ENCODE measurements around the gene CDK19.

DNA sequence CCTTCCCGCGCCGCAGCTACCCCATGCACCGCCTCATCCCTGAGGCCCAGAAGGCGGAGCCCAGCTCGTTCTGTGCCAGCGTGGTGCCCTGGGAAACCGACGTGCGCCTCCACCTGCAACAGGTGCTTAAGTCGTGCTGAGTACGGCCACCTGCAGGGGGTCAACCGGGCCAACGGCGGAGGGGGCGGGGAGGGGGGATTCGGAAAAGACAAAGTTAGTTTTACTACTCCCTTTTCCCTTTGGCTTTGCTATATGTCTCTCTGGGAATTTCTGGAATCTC, 168.9 kb downstream of the CDK19 start:
- TF ChIP-seq, protein P1, sequence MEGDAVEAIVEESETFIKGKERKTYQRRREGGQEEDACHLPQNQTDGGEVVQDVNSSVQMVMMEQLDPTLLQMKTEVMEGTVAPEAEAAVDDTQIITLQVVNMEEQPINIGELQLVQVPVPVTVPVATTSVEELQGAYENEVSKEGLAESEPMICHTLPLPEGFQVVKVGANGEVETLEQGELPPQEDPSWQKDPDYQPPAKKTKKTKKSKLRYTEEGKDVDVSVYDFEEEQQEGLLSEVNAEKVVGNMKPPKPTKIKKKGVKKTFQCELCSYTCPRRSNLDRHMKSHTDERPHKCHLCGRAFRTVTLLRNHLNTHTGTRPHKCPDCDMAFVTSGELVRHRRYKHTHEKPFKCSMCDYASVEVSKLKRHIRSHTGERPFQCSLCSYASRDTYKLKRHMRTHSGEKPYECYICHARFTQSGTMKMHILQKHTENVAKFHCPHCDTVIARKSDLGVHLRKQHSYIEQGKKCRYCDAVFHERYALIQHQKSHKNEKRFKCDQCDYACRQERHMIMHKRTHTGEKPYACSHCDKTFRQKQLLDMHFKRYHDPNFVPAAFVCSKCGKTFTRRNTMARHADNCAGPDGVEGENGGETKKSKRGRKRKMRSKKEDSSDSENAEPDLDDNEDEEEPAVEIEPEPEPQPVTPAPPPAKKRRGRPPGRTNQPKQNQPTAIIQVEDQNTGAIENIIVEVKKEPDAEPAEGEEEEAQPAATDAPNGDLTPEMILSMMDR (IDR thresholded peaks at IDR 0.05): no peak
- TF ChIP-seq POLR2A (IDR thresholded peaks at IDR 0.05): no peak
